ENCODE data around the gene NEK11. TPM values are rescaled to one million over a fixed set of nuclear protein-coding genes. Genes with fewer than 3 reads are reported as not detected.
A peak's percentile ranks its signal among the peaks of the same experiment; 100 is the strongest.
"Not testable (repeated sequence)": the region's sequence is repeated elsewhere in the genome, so short reads cannot be mapped to it uniquely, and the experiment has no call there.

NEK11 gene
- total RNA-seq, 1 donor from 2014 or later: 1.1 TPM

GRCh38 chr3:131370935-131371687, 344.4 kb downstream of the NEK11 start:
- Mint-ChIP-seq H3K27me3 (ENCODE audit: low read depth) (no peaks in the 10 kb centered on the region), H3K27ac (no peak overlapping the region), H3K9me3 (no peaks in the 10 kb centered on the region), H3K36me3 (ENCODE audit: low read depth) (peaks cover 3% of the 10 kb centered on the region), H3K4me1 (ENCODE audit: low read depth) (peaks cover 7% of the 10 kb centered on the region), H3K4me3 (ENCODE audit: low read depth) (no peak overlapping the region)
- no peak for DNase-seq (ENCODE audit: low spot score)
- intact Hi-C loops (cut with micrococcal nuclease): no loop called here

- Mint-ChIP-seq H3K4me3 (ENCODE audit: low read depth) (no peak overlapping the region), H3K27ac (no peak overlapping the region), H3K9me3 (no peaks in the 10 kb centered on the region), H3K36me3 (ENCODE audit: low read depth) (peaks cover 3% of the 10 kb centered on the region), H3K4me1 (ENCODE audit: low read depth) (peaks cover 7% of the 10 kb centered on the region), H3K27me3 (ENCODE audit: low read depth) (no peaks in the 10 kb centered on the region)
- intact Hi-C loops (cut with micrococcal nuclease): no loop called here
- DNase-seq (ENCODE audit: low spot score): no peak
These were observed 345.0 kb downstream of the NEK11 start for GRCh38 chr3:131371688-131372066.

GRCh38 chr3:131374741-131375140, 348.1 kb downstream of the NEK11 start:
- H3K9me3 Mint-ChIP-seq: no peaks in the 10 kb centered on the region
- no peak overlapping the region for H3K4me3 Mint-ChIP-seq (ENCODE audit: low read depth)
- DNase-seq (ENCODE audit: low spot score): no peak
- peaks cover 9% of the 10 kb centered on the region for H3K4me1 Mint-ChIP-seq (ENCODE audit: low read depth)
- peaks cover 3% of the 10 kb centered on the region for H3K36me3 Mint-ChIP-seq (ENCODE audit: low read depth)
- H3K27me3 Mint-ChIP-seq (ENCODE audit: low read depth): no peaks in the 10 kb centered on the region
- H3K27ac Mint-ChIP-seq: no peak overlapping the region
- intact Hi-C loops (cut with micrococcal nuclease): no loop called here

DNA sequence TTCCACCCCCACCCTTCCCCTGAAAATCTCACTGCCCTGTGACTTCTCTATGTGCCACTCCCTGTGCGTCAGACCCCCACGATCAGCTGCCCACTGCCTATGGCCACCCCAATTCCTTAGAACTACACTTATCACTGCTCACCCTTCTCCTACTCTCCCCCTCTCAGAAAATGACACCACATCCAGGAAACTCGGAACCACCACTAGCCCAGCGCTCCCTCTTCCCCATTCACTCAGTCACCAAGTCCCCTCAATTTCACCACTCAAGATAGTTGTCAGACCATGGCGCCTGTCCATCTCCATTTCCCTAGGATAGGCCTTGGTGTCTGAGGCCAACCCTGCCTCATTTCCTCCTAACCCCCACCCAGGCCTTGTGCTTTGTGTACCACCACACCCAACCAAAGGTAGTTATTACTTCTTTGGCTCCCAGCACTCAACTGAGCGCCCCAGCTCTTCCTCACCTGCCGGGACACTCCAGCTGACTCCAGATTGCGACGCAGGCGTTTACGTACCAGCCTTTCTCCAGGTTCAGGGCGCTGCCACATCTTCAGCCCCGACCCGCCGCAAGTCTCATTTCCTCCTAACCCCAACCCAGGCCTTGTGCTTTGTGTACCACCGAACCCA, 354.3 kb downstream of the NEK11 start:
- intact Hi-C loops (cut with micrococcal nuclease): loop anchor here (1.0 to 10.0 kb wide), 6 partner anchors 20 to 1269 kb away; partner anchors contain the start of genes ATP2C1, MRPL3 and PIK3R4
- DNase-seq (ENCODE audit: low spot score); H3K9me3 Mint-ChIP-seq; H3K27me3 Mint-ChIP-seq (ENCODE audit: low read depth): not testable (repeated sequence)
- H3K27ac Mint-ChIP-seq: peak overlapping the region; percentile 94
- peaks cover 28% of the 10 kb centered on the region for H3K36me3 Mint-ChIP-seq (ENCODE audit: low read depth)
- H3K4me1 Mint-ChIP-seq (ENCODE audit: low read depth): peaks cover 34% of the 10 kb centered on the region
- peak overlapping the region; percentile 96 for H3K4me3 Mint-ChIP-seq (ENCODE audit: low read depth)

DNA sequence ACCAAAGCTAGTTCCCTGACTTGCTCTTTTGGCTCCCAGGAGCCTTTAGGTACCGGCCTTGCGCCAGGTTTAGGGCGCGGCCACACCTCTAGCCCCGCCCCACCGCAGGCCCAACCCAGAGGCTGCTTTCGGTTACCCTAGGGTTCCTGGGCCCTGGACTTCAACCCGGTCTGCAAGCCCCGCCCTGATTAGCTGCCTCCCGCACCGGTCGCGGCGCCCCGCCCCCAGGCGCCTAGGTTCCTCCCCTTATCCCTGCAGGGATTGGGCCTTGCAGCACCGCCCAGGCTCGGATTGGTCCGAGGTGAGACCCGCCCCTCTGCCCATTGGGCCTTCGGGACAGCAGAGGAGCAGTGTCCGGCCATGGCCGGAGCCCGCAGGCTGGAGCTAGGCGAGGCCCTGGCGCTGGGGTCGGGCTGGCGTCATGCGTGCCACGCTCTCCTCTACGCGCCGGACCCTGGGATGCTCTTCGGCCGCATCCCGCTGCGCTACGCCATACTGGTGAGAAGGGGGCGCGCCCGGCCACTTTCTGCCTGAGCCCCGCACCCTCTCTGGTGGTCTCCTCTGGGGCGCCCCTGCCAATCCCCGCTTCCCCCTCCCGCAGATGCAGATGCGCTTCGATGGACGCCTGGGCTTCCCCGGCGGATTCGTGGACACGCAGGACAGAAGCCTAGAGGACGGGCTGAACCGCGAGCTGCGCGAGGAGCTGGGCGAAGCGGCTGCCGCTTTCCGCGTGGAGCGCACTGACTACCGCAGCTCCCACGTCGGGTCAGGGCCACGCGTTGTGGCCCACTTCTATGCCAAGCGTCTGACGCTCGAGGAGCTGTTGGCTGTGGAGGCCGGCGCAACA, 355.0 kb downstream of the NEK11 start, which contains the start of gene NUDT16:
TSS of gene NUDT16 (plus strand) at position 330 of the 847 bp plus-strand sequence. CDS start at position 361, 31 bp downstream.
- DNase-seq (ENCODE audit: low spot score): peak; percentile 97
- Mint-ChIP-seq H3K9me3 (no peaks in the 10 kb centered on the region), H3K27ac (peak within 1 kb of the TSS; percentile 94), H3K4me3 (ENCODE audit: low read depth) (peak within 1 kb of the TSS; percentile 96), H3K4me1 (ENCODE audit: low read depth) (peaks cover 41% of the 10 kb centered on the region), H3K27me3 (ENCODE audit: low read depth) (no peaks in the 10 kb centered on the region), H3K36me3 (ENCODE audit: low read depth) (peaks cover 30% of the 10 kb centered on the region)
- intact Hi-C loops (cut with micrococcal nuclease): loop anchor here (1.0 to 10.0 kb wide), 6 partner anchors 20 to 1269 kb away; partner anchors contain the start of genes ATP2C1, MRPL3 and PIK3R4

DNA sequence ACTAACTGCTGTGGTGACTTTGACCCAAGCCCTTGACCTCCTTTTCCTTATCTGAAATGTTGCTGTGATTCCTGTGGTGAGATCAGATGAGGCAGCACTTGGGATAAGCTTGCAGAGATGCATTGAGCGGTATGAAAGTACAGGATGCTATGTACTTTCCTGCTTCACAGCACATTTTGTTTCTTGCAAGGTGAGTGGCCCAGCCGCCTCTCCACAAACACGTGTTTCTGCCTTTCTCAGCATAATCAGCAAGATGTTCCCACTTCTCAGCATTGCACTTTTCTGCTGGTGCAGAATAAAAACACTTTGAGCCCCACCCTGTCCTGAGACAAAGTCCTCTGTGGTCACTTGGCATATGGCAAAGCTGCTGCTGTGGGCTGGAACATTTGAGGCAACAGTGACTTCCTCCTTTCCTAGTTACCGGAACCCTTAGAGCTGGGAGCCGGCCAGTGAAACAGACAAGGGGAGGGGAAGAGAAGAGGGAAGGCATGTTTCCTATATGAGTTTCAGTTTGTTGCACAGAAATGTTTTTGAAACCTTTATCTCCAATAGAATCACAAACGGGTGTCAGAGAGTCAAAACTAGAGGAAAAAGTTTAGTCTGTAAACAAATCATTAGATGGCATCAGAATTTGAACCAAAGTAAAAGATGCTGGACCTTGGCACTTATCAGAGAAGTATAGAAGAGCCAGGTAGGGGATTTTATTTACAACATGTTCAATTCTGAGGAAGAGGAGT, 359.9 kb downstream of the NEK11 start:
- DNase-seq (ENCODE audit: low spot score): no peak
- Mint-ChIP-seq H3K27me3 (ENCODE audit: low read depth) (no peaks in the 10 kb centered on the region), H3K27ac (peak overlapping the region; percentile 58), H3K4me1 (ENCODE audit: low read depth) (peaks cover 47% of the 10 kb centered on the region), H3K36me3 (ENCODE audit: low read depth) (peaks cover 30% of the 10 kb centered on the region), H3K4me3 (ENCODE audit: low read depth) (peak overlapping the region; percentile 6), H3K9me3 (no peaks in the 10 kb centered on the region)
- intact Hi-C loops (cut with micrococcal nuclease): loop anchor here (1.0 to 10.0 kb wide), 5 partner anchors 25 to 492 kb away; partner anchors contain the start of genes ASTE1, ATP2C1 and NEK11

GRCh38 chr3:131387796-131388489, 361.3 kb downstream of the NEK11 start:
- H3K27ac Mint-ChIP-seq: no peak overlapping the region
- DNase-seq (ENCODE audit: low spot score): no peak
- H3K4me1 Mint-ChIP-seq (ENCODE audit: low read depth): peaks cover 39% of the 10 kb centered on the region
- no peaks in the 10 kb centered on the region for H3K27me3 Mint-ChIP-seq (ENCODE audit: low read depth)
- H3K9me3 Mint-ChIP-seq: no peaks in the 10 kb centered on the region
- intact Hi-C loops (cut with micrococcal nuclease): loop anchor here (5.0 to 10.0 kb wide), 3 partner anchors 213 to 493 kb away; partner anchors contain the start of genes ASTE1, ATP2C1 and NEK11
- H3K4me3 Mint-ChIP-seq (ENCODE audit: low read depth): no peak overlapping the region
- peaks cover 26% of the 10 kb centered on the region for H3K36me3 Mint-ChIP-seq (ENCODE audit: low read depth)

- no peak overlapping the region for H3K4me3 Mint-ChIP-seq (ENCODE audit: low read depth)
- H3K27ac Mint-ChIP-seq: no peak overlapping the region
- no peak for DNase-seq (ENCODE audit: low spot score)
- no peaks in the 10 kb centered on the region for H3K9me3 Mint-ChIP-seq
- H3K36me3 Mint-ChIP-seq (ENCODE audit: low read depth): peaks cover 26% of the 10 kb centered on the region
- peaks cover 39% of the 10 kb centered on the region for H3K4me1 Mint-ChIP-seq (ENCODE audit: low read depth)
- intact Hi-C loops (cut with micrococcal nuclease): loop anchor here (5.0 to 10.0 kb wide), 3 partner anchors 214 to 494 kb away; partner anchors contain the start of genes ASTE1, ATP2C1 and NEK11
- no peaks in the 10 kb centered on the region for H3K27me3 Mint-ChIP-seq (ENCODE audit: low read depth)
These were observed 361.8 kb downstream of the NEK11 start for GRCh38 chr3:131388490-131388799.

DNA sequence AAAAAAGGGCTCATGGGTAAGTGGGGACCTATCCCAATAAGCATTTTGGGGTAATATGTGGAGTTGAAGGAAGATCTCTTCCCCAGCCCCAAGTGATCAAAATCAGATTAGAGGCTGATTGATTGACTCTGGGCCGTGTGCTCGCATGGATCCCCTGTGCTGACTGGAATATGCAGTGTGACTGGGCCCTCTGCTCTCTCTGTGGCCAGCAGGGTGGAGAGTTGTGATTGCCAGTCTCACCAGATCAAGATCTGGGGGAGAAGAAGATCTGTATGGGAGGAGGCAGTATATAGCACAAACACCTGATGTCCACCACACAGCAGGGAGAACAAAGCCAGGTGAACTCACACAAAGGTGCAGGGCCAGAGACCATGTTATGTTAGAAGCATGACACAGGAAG, 363.7 kb downstream of the NEK11 start:
- no peak overlapping the region for H3K4me3 Mint-ChIP-seq (ENCODE audit: low read depth)
- no peaks in the 10 kb centered on the region for H3K9me3 Mint-ChIP-seq
- H3K36me3 Mint-ChIP-seq (ENCODE audit: low read depth): peaks cover 9% of the 10 kb centered on the region
- DNase-seq (ENCODE audit: low spot score): no peak
- H3K27ac Mint-ChIP-seq: no peak overlapping the region
- intact Hi-C loops (cut with micrococcal nuclease): no loop called here
- peaks cover 25% of the 10 kb centered on the region for H3K4me1 Mint-ChIP-seq (ENCODE audit: low read depth)
- no peaks in the 10 kb centered on the region for H3K27me3 Mint-ChIP-seq (ENCODE audit: low read depth)

DNA sequence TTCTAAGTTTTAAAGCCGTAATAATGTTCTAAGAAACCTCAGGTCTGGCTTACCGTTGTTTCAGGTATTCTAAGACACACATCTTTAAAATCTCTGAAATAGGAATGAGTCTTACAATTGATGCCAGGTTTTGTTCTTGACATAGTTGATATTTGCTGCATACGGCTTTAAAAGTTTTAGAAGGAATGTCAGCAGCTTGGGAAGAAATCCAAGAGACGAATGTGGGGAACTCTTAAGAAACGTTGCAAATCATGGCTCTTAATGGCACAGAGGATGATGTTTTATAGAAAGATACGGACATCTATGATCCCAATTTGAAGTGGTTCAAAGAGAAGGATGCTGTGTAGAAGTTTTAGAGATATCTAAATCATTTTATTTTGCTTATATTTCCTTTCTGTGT, 366.4 kb downstream of the NEK11 start:
- Mint-ChIP-seq H3K27ac (no peak overlapping the region), H3K4me3 (ENCODE audit: low read depth) (no peak overlapping the region), H3K27me3 (ENCODE audit: low read depth) (no peaks in the 10 kb centered on the region), H3K36me3 (ENCODE audit: low read depth) (no peaks in the 10 kb centered on the region), H3K4me1 (ENCODE audit: low read depth) (peaks cover 2% of the 10 kb centered on the region), H3K9me3 (no peaks in the 10 kb centered on the region)
- DNase-seq (ENCODE audit: low spot score): no peak
- intact Hi-C loops (cut with micrococcal nuclease): no loop called here

DNA sequence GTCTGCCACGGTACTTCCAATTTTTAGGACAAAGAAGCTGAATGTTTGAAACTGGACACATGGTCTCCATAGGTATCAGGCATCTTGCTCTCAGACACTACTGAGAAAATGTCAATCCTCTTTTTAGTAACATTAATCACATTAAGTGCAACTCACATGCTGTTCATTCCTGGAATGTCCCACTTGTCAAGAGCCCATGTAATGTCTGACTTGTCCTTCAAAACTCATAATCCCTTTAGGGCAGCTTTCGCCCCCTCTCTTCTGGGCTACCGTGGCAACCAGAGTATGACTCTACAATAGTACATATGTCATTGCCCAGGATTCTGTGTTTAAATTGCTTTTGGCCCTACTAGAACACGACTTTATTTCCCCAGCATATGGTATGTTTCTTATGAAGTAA, 367.2 kb downstream of the NEK11 start:
- Mint-ChIP-seq H3K36me3 (ENCODE audit: low read depth) (no peaks in the 10 kb centered on the region), H3K4me3 (ENCODE audit: low read depth) (no peak overlapping the region), H3K9me3 (no peaks in the 10 kb centered on the region), H3K27me3 (ENCODE audit: low read depth) (no peaks in the 10 kb centered on the region), H3K27ac (no peak overlapping the region), H3K4me1 (ENCODE audit: low read depth) (no peaks in the 10 kb centered on the region)
- intact Hi-C loops (cut with micrococcal nuclease): no loop called here
- DNase-seq (ENCODE audit: low spot score): no peak
